Endometrial microvascular endothelial cells (primary cell): ENCODE data around the gene AP1S1. TPM values are rescaled to one million over a fixed set of nuclear protein-coding genes. Genes with fewer than 3 reads are reported as not detected.
"Not testable (repeated sequence)": the region's sequence is repeated elsewhere in the genome, so short reads cannot be mapped to it uniquely, and the experiment has no call there.

ENCODE experiments used
- in situ Hi-C: cut with HindIII; loops from 2 replicates; pipeline ENCODE4 v1.10.0; 2017; ENCODE audit warnings: low sequenced_read_pairs, low pct_unique_long_range_greater_than_20kb; ENCODE audit errors: inconsistent ontology term
- total RNA-seq: library from RNA; depleted of rRNA; stranded (reverse); fragments of >200 nt; gene quantifications from one replicate; pipeline ENCODE4 v1.2.3, GENCODE V29; 2015; ENCODE audit errors: inconsistent ontology term

The AP1S1 gene
- total RNA-seq, 1 donor from 2014 or later = 248 TPM

GRCh38 chr7:101122933-101123702 is 31.2 kb upstream of the AP1S1 start:
- in situ Hi-C loops = no loop called here

GRCh38 chr7:101123703-101124068 is 30.6 kb upstream of the AP1S1 start:
- in situ Hi-C loops = no loop called here

GRCh38 chr7:101124376-101125056 is 29.8 kb upstream of the AP1S1 start:
- in situ Hi-C loops = no loop called here

GRCh38 chr7:101125989-101126650 is 28.2 kb upstream of the AP1S1 start:
- in situ Hi-C loops = no loop called here

- in situ Hi-C loops = no loop called here
Observed at GRCh38 chr7:101126651-101127459, 27.4 kb upstream of the AP1S1 start, which contains the start of gene SERPINE1. TSS of gene SERPINE1 (plus strand) at chr7:101127104. CDS start at chr7:101128394, 1,290 bp downstream.

- in situ Hi-C loops = no loop called here
Observed at GRCh38 chr7:101127460-101128039, 26.7 kb upstream of the AP1S1 start.

- in situ Hi-C loops = no loop called here
Observed at GRCh38 chr7:101128040-101128834, 26.0 kb upstream of the AP1S1 start.

GRCh38 chr7:101129603-101130117 is 24.6 kb upstream of the AP1S1 start:
- in situ Hi-C loops = no loop called here

GRCh38 chr7:101132626-101133600 is 21.4 kb upstream of the AP1S1 start:
- in situ Hi-C loops = not testable (repeated sequence)

- in situ Hi-C loops = no loop called here
Observed at GRCh38 chr7:101133621-101134398, 20.5 kb upstream of the AP1S1 start.

GRCh38 chr7:101134399-101134980 is 19.8 kb upstream of the AP1S1 start:
- in situ Hi-C loops = no loop called here

GRCh38 chr7:101137651-101138212 is 16.5 kb upstream of the AP1S1 start:
- in situ Hi-C loops = no loop called here

- in situ Hi-C loops = no loop called here
Observed at GRCh38 chr7:101138213-101138870, 15.9 kb upstream of the AP1S1 start.

- in situ Hi-C loops = no loop called here
Observed at GRCh38 chr7:101140339-101140699, 14.0 kb upstream of the AP1S1 start.
